ENCODE measurements around the gene PDE4D. TPM values are rescaled to one million over a fixed set of nuclear protein-coding genes. Genes with fewer than 3 reads are reported as not detected.

The PDE4D gene
- total and polyA plus RNA-seq, 10 of the 15 experiments (the other 5 are each of a cell fraction or from before 2014, with no cell fraction given) = 0.87 to 4.1 (median 2.2) TPM

DNA sequence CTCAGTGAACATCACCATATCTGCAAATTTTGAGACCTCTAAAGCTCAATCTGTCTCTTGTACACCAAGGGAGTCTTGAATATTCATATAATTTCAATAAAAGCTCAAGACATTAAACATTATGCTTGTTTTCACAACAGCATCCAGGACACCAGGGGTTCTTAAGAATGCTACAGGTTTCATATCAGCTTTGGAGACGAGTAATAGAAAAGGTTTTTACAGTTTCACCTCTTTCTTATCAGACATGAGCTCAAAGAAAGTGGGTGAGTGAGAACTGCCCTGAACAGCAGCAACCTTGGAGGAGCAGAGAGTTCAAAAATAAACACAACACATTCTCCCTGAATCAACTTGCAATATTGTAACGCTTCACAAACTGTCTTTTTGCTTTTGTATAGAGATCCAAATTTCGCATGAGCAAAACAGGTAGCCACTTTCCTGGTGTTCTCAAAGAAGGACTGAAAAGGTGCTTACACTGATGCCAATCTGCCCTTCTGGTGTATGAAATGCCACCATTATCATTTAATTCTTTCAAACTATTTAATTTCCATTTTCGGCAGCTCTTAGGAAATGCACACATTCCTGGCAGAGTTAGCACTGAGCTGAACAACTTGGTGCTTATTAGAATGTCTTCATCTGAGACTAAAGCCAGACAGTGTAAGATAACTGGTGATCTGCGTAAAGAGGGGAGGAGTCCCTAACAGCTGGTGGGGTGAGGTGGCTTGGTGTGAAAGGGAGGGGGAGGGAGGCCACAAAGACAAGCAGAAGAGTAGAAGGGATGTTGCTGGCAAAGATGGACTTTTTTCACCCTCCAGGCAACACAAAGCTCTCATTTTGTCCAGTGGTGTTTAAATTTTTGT lies 535.3 kb downstream of the PDE4D start:
- Histone ChIP-seq H3K27me3 (replicated peaks in 1 of 2; ENCODE audit: control insufficient read depth in 2 of 2, insufficient read depth in 2 of 2, low read length in 1 of 2) (no peaks in the 10 kb centered on the region; a peak in 1 of 4 replicates), H3K9me3 (replicated peaks; ENCODE audit: control insufficient read depth, insufficient read depth, low read length) (no peaks in the 10 kb centered on the region), H3K36me3 (ENCODE audit: control insufficient read depth in 2 of 2, insufficient read depth in 2 of 2, low read length in 1 of 2) (no peaks in the 10 kb centered on the region), H3K4me1 (ENCODE audit: control insufficient read depth, insufficient read depth, low read length) (no peaks in the 10 kb centered on the region), H3K79me2 (ENCODE audit: control insufficient read depth, insufficient read depth, low read length) (no peaks in the 10 kb centered on the region), H3K4me2 (ENCODE audit: control insufficient read depth, insufficient read depth) (no peak overlapping the region), H2AFZ (ENCODE audit: control insufficient read depth, low read depth, low read length) (no peak overlapping the region), H3K27ac (ENCODE audit: control insufficient read depth, insufficient read depth) (no peak overlapping the region), H4K20me1 (ENCODE audit: control insufficient read depth, insufficient read depth) (no peaks in the 10 kb centered on the region), H3K4me3 (no peak overlapping the region), H3K9ac (ENCODE audit: control insufficient read depth, insufficient read depth, low read length) (no peak overlapping the region)
- 73% methylated on average over 5 of the region's 5 CpGs for WGBS (ENCODE audit: insufficient coverage, insufficient replicate concordance, low lambda C conversion rate, missing lambda C conversion rate)
- intact Hi-C loops (cut with micrococcal nuclease; ENCODE audit: unreplicated experiment) = no loop called here
- in situ Hi-C loops (cut with MboI) = no loop called here
- SMC1A ChIA-PET (ENCODE audit: uncharacterized antibody, unreplicated experiment) = interaction anchor here (0.7 to 1.8 kb wide), 3 partner anchors 10 to 58 kb away, joined by 3 to 5 read pairs (median 3); no protein-coding TSS in a partner anchor
- BruUV-seq (replicated peaks) = no TSS peak
- no peak for ATAC-seq
- CTCF ChIA-PET = interaction anchor here (1.3 to 4.3 kb wide), 5 partner anchors 8 to 141 kb away, joined by 3 to 31 read pairs (median 4); no protein-coding TSS in a partner anchor
- RAD21 ChIA-PET (ENCODE audit: unreplicated experiment) = no interaction called here
- POLR2A ChIA-PET = interaction anchor here (1.0 kb wide), 1 partner anchor 10 kb away, joined by 4 read pairs; no protein-coding TSS in a partner anchor
- no peak for DNase-seq (ENCODE audit: low read depth, low spot score)
- TF ChIP-seq MYB (IDR thresholded peaks at IDR 0.05; ENCODE audit: borderline replicate concordance, low read depth, low read length) (no peak), JUNB (IDR thresholded peaks at IDR 0.05) (no peak), PAX8 (IDR thresholded peaks at IDR 0.05) (no peak), IRF3 (IDR thresholded peaks at IDR 0.05) (no peak), MXI1 (IDR thresholded peaks at IDR 0.05; ENCODE audit: low read depth, low read length) (no peak), NFYB (IDR thresholded peaks at IDR 0.05; ENCODE audit: insufficient read depth, low read depth, low read length) (no peak), MTA2 (IDR thresholded peaks at IDR 0.05; ENCODE audit: low read depth) (no peak), POLR2AphosphoS2 (IDR thresholded peaks at IDR 0.05; ENCODE audit: low read depth, low read length) (no peak), YBX1 (IDR thresholded peaks at IDR 0.05) (no peak)
- FAIRE-seq = no peak

Measured in GM12878 (cell line).